Measurements from ENCODE around the gene CACNA1H. TPM values are rescaled to one million over a fixed set of nuclear protein-coding genes. Genes with fewer than 3 reads are reported as not detected.

CACNA1H gene
- total RNA-seq, 4 donors from 2014 or later = 133 to 330 (median 173) TPM

GRCh38 chr16:1156055-1156982 lies 3.4 kb downstream of the CACNA1H start:
- H3K27ac ChIP-seq = peak overlapping the region; percentile 80 to 98 (median 94)
- no peak for ATAC-seq
- no peaks in the 10 kb centered on the region for H3K9me3 ChIP-seq
- peak overlapping the region; percentile 1 to 76 for H3K4me3 ChIP-seq
- no peak for TF ChIP-seq POLR2A (IDR thresholded peaks at IDR 0.05)
- TF ChIP-seq POLR2AphosphoS5 (IDR thresholded peaks at IDR 0.05) = no peak
- TF ChIP-seq EP300 (IDR thresholded peaks at IDR 0.05) = no peak
- TF ChIP-seq CTCF (IDR thresholded peaks at IDR 0.05) = no peak
- H3K36me3 ChIP-seq = no peaks in the 10 kb centered on the region
- H3K4me1 ChIP-seq = peaks cover 3 to 95% (median 52%) of the 10 kb centered on the region in 3 donors
- WGBS, 2 donors (ENCODE audit: low coverage in 1 of 2) = 66% methylated on average over 5 of the region's 35 CpGs; no CpG with 5 or more reads in 1 of the 2 donors
- peaks cover 86% of the 10 kb centered on the region for H3K27me3 ChIP-seq

- H3K36me3 ChIP-seq = peaks cover 0 to 3% of the 10 kb centered on the region in 2 donors
- 30% methylated on average over 10 of the region's 46 CpGs; no CpG with 5 or more reads in 1 of the 2 donors for WGBS, 2 donors (ENCODE audit: low coverage in 1 of 2)
- TF ChIP-seq CTCF (IDR thresholded peaks at IDR 0.05) = no peak
- TF ChIP-seq EP300 (IDR thresholded peaks at IDR 0.05) = no peak
- TF ChIP-seq POLR2A (IDR thresholded peaks at IDR 0.05) = no peak
- TF ChIP-seq POLR2AphosphoS5 (IDR thresholded peaks at IDR 0.05) = no peak
- H3K4me3 ChIP-seq = peak overlapping the region; percentile 1 to 76
- peaks cover 3 to 95% (median 51%) of the 10 kb centered on the region in 3 donors for H3K4me1 ChIP-seq
- H3K9me3 ChIP-seq = no peaks in the 10 kb centered on the region
- peaks cover 89% of the 10 kb centered on the region for H3K27me3 ChIP-seq
- peak overlapping the region; percentile 80 to 98 (median 94) for H3K27ac ChIP-seq
- ATAC-seq = no peak
These were observed 4.2 kb downstream of the CACNA1H start for GRCh38 chr16:1156983-1157638.

- Histone ChIP-seq H3K9me3 (no peaks in the 10 kb centered on the region), H3K27ac (peak overlapping the region; percentile 80 to 98 (median 94)), H3K4me1 (peaks cover 3 to 96% (median 56%) of the 10 kb centered on the region in 3 donors), H3K27me3 (peaks cover 89% of the 10 kb centered on the region), H3K36me3 (peaks cover 0 to 4% of the 10 kb centered on the region in 2 donors), H3K4me3 (peak overlapping the region in 1 of 2 donors; percentile 76)
- no peak for ATAC-seq
- no peak for TF ChIP-seq CTCF (IDR thresholded peaks at IDR 0.05)
- TF ChIP-seq EP300 (IDR thresholded peaks at IDR 0.05) = no peak
- TF ChIP-seq POLR2A (IDR thresholded peaks at IDR 0.05) = no peak
- no peak for TF ChIP-seq POLR2AphosphoS5 (IDR thresholded peaks at IDR 0.05)
- WGBS, 2 donors (ENCODE audit: low coverage in 1 of 2) = 70 to 91% methylated on average over 4 to 15 of the region's 40 CpGs
These were observed 4.9 kb downstream of the CACNA1H start for GRCh38 chr16:1157639-1158455.

- WGBS, 2 donors (ENCODE audit: low coverage in 1 of 2) = no CpG with 5 or more reads among the region's 65 CpGs
- Histone ChIP-seq H3K36me3 (peaks cover 0 to 4% of the 10 kb centered on the region in 2 donors), H3K4me3 (peak overlapping the region in 1 of 2 donors; percentile 34), H3K27ac (peak overlapping the region; percentile 80 to 98 (median 94)), H3K4me1 (peaks cover 3 to 100% (median 57%) of the 10 kb centered on the region in 3 donors), H3K9me3 (no peaks in the 10 kb centered on the region), H3K27me3 (peaks cover 86% of the 10 kb centered on the region)
- peak; percentile 16 for ATAC-seq
- TF ChIP-seq POLR2AphosphoS5 (IDR thresholded peaks at IDR 0.05) (peak; percentile 93), EP300 (IDR thresholded peaks at IDR 0.05) (no peak), POLR2A (IDR thresholded peaks at IDR 0.05) (peak; percentile 37 to 48)
These were observed 5.8 kb downstream of the CACNA1H start for GRCh38 chr16:1158456-1159324.
